ENCODE data around the gene CRTC1.

CRTC1 gene

GRCh38 chr19:18651733-18652132, 31.7 kb upstream of the CRTC1 start:
- DNase-seq, result no peak

GRCh38 chr19:18653853-18654252, 29.6 kb upstream of the CRTC1 start:
- no peak for DNase-seq

DNA sequence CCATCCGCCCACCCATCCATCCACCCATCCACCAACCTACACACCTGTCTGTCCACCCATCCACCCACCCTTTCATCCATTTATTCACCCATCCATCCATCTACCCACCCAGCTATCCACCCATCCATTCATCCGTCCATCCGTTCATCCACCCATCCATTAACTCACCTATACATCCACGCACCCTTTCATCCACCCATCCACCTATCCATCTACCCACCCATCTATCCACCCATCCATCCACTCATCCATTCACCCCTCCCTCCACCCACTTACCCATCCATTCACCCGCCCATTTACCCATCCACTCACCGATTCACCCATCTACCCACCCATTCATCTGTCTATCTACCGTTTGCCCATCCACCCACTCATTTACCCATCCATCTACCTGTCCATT, 29.0 kb upstream of the CRTC1 start:
- no peak for DNase-seq

DNA sequence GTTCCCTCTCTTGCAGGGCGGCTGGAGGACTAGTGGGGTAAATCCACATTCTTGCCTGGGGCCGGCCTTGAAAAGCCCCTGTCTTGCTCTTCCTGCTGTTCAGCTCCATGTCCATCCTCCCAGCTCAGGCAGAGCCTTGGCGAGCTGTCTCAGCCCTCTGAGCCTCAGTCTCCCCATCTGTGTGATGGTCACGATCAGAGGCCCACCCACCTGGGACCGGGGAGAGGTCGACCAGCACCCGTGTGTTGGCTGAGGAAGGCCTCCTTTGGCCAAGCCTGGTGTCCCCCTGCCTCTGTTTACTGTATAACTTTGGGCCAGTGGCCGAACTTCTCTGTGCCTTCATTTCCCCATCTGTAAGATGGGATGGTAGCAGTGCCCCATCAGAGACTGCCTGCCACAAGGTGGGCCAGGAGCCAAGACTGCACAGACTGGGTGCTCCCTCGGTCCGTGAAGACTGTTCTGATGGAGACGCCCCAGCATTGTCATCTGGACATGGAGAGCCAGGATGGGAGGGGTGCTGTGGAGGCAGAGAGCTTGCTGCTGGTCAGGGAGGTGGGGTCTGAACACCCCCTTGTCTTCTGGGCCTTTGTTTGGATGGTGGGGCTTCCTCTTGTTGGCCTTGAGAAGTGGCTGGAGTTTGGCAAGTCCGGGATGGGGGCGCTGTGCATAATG, 28.2 kb upstream of the CRTC1 start:
- no peak for DNase-seq

GRCh38 chr19:18656337-18657086, 27.0 kb upstream of the CRTC1 start:
- DNase-seq, result no peak

DNA sequence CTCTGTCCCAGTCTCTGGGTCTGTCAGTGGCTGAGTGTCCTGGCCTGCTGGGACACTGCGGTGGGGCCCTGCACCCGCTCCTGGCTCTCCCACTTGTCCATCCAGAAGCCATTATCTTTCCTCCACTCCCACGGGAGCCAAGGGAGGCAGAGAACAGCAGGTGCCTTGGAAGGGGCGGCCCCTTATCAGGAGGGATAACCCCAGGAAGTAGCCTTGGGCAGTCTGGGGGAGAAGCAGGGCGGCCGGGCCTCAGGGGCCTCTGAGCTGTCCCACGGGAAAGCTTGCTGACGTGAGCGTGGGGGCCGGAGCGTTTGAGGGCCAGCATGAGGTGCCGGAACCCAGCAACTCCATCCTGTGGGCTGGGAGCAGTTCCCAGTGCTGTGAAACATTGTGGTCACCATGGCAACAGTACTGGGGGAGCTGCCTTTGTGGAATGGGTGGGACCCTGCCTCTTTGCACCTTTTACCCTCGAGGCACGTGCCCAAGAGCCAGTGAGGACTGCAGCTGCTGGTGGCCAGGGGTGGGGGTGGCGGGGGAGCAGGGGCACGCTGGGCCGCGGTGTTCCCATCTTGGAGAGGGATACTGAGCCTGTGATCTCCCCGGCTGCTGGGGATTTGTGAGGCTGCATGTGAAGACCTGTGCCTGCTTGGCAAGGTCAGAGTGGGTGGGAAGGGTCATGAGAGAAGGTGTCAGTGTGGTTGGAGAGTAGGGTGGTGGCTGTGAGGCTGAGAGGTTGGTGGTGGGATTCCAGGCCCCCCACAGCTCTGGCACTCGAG, 25.7 kb upstream of the CRTC1 start:
- DNase-seq, result no peak

DNA sequence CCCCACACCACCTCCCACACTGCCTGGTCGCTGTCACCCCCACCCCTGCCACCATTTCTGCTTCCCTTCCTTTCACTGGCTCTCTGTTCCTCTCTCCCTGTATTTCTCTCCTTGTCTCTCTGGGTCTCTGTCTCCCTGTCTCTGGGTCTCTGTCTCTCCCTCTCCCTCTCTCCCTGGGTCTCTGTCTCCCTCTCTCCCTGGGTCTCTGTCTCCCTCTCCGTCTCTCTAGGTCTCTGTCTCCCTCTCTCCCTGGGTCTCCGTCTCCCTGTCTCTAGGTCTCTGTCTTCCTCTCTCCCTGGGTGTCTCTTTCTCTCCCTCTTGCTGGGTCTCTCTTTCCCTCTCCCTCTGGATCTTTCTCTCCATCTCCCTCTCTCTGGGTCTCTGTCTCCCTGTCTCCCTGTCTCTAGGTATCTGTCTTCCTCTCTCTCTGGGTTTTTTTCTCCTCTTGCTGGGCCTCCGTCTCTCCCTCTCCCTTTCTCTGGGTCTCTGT, 25.1 kb upstream of the CRTC1 start:
- no peak for DNase-seq

- no peak for DNase-seq
Observed at GRCh38 chr19:18659281-18660050, 24.0 kb upstream of the CRTC1 start.

DNA sequence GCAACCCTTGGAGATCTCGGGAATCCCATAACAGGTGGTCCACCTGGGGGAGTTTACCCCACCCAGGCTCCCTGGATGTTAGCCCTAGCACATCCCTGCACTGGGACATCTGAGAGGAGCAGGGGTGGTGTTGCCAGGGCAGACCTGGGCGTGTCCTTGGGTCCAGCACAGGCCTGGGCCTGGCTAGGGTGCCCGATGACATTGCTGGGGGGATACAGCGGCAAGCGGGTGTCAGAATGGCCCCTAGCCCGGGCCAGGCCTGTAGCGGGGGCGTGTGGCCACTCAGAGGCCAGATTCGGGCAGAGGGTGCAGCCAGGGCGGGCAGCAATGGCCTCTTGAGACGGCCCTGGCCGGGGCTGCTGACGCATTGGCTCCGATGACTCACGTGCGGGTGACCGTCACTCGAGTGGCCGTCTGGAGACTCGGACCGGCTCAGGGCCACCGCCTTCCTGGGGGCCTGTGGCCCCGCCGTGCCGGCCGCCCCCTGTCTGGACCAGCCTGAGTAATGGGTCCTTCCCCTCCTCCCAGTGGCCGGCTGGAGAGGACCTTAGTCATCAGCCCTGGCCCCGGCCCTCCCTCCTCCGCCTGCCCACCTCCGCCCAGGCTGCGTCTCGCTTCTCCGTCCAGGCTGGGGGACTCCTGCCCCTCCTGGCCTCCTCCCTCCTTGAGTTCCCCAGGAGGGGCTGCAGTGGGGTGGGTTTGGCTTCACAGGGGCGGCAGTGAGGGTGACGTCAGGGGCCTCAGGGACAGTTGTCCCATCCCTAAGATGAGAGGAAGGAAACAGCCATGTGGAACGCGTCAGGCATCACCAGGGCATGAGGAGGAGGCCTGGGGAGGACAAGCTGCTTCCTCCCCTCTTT, 23.2 kb upstream of the CRTC1 start:
- no peak for DNase-seq

- DNase-seq, result no peak
Observed at GRCh38 chr19:18660939-18661670, 22.4 kb upstream of the CRTC1 start.

DNA sequence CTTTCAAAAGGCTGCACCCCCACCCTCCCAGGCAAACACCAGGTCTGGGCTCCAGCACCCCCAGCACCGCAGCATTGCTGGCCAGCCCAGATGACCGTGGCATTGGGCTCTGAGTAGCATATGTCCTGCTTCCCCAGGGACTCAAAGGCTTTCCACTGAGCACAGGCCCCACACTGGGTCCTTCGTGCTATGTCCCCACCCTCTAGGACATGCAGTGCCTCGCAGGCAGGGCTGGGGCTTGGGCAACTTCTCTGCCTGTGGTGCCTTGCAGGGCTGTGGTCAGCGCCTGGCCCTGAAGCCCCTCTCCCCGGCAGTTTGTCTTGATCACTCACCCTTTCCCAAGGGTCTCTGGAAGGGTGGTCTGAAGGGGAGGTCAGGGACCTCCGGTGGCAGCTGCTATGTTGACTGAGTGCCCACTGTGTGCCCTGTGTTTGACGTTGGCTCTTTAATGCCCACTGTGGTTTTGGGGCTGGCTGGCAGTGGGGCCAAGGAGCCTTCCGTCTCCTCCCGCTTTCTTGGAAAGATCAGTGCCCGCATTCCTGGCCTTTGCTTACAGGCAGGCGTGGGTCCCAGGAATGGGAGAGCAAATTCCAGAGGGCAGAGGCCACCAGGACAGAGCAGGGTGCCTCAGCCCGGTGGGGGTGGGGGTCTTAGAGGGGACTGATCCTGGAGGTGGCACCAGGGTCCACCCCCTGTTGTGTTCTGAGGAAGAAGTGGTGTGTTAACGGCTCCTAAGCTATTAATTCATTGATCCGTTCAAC, 20.3 kb upstream of the CRTC1 start:
- no peak for DNase-seq

DNA sequence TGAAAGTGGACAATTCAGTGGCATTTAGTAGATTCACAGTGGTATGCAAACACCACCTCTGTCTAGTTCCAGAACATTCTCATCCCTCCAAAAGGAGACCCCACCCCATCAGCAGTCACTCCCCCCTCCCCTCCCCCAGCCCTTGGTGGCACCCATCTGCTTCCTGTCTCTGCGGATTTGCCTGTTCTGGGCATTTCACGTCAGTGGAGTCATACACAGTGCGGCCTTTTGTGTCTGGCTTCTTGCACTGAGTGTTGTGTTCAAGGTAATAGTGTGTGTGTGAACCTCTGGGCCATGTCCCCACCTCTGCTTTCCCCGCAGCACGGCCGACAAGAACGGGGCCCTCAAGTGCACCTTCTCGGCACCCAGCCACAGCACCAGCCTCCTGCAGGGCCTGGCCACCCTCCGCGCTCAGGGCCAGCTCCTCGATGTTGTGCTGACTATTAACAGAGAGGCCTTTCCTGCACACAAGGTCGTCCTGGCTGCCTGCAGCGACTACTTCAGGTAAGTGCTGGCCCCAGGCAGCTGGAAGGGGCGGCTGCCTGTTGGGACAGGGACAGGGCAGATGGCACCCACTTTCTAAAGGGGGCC, 19.4 kb upstream of the CRTC1 start:
- DNase-seq, result no peak

DNA sequence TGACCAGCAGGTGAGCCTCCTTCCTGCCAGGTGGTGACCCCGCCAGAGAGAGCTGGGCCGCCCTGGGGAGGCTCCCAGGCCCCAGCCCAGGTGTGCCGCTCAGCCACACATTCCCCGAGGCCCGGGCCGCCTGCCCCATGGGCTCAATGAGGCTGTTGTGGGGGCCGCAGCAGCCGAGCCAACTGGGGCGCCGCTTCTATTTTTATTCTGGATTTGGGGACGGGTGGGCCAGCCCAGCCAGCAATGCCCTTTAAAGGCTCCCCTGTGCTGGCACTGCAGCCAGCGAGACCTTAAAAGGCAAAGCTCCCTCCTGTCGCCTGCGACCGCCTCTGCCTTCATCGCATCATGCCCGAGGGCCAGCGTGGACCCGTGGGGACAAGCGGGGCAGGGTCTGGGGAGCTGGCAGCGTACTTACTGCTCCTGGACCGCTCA, 17.7 kb upstream of the CRTC1 start:
- no peak for DNase-seq

GRCh38 chr19:18666317-18666716, 17.2 kb upstream of the CRTC1 start:
- DNase-seq, result no peak

DNA sequence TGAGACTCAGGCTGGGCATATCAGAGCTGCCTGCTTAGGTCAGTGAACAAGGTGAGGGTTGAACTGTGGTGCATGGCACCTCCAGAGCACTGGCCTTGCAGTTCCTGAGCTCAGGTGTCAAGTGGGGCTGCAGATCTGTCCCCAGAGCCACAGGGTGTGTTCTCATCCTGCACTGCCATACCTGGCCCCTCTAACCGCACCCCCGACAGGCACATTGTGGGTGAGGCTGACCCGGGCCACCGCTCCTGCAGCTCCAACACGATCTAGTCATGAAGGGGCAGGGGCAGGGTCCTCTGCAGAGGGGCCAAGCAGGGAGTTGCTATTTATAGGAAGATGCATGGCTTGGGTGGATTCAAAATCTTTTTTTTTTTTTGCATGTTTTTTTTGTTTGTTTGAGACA, 16.7 kb upstream of the CRTC1 start:
- DNase-seq, result no peak

GRCh38 chr19:18667531-18668251, 15.8 kb upstream of the CRTC1 start:
- no peak for DNase-seq

DNA sequence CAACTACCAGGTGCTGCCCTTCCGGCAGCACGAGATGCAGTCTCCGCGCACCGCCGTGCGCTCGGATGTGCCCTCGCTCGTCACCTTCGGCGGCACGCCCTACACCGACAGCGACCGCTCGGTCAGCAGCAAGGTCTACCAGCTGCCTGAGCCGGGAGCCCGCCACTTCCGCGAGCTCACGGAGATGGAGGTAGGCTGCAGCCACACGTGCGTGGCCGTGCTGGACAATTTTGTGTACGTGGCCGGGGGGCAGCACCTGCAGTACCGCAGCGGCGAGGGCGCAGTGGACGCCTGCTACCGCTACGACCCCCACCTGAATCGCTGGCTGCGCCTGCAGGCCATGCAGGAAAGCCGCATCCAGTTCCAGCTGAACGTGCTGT, 15.2 kb upstream of the CRTC1 start:
- DNase-seq, result no peak

- no peak for DNase-seq
Observed at GRCh38 chr19:18668744-18669523, 14.5 kb upstream of the CRTC1 start.

DNA sequence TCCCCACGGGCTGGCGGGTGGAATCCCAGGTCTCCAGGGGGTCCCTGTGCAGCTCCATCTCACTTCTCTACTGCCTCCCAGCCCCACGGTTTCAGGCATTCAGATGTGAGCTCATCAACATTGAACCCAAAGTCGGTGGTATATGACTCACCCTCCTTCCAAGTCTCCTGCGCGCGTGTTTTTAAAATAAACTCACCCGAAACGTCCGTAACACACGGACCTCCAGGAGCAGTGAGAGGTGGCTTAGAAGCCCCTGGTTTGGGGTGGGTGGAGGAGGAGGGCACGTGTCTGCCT, 14.0 kb upstream of the CRTC1 start:
- no peak for DNase-seq

Measured in activated CD4-positive, alpha-beta T cell treated with anti-CD3 and anti-CD28 coated beads for 48 hours (primary cell).